HPDE6-E6E7 (cell line): ENCODE results near the gene HSPA12A.

ENCODE experiments used
- DNase-seq: peaks from one replicate; pipeline ENCODE4 v3.0.0; 2011; ENCODE audit warnings: missing footprints; ENCODE audit errors: extremely low spot score

HSPA12A gene

DNA sequence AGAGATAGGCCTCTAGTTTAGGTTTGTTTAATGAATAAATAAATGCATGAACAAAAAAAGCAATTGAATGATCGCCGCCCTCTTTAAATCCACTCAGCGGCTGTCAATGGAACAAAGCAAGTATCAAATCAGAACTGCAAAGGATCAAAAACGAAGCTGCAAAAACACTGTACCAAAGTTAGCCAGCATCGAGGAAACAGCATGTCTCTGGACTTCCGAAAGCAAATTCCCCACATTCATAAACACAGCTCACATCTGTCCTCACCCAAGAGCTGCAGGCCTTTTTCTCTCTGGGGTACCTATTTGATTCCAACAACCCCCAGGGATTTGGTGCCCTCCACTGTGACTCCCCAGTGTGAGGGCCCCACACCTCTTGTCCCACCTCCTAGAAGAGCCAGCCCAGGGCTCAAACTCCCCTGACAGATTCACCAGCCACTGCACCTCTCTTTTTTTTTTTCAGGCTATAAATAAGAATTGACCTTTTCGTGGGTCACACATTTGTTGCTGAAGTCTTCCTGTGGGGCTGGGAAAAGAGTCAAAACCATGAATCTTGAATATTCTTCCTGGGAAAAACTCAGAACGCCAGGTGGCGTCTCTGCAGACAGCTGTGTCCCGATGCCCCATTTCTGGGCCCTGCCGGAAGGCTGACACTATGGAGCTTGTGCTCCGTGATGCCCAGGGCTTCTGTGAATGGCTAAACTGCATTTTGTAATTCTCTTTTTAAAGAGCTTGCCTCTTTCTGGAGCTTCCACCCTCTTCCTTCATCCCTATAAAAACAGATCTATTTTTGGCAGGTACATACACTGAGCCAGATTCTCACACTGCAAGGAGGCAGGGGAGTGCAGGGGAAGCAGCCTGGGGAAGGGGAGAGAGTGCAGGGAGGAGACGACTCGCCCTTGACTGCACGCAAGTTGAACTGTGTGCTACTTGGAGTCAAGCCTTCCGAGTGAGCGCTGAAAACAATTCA lies 51.7 kb downstream of the HSPA12A start:
- no peak for DNase-seq

DNA sequence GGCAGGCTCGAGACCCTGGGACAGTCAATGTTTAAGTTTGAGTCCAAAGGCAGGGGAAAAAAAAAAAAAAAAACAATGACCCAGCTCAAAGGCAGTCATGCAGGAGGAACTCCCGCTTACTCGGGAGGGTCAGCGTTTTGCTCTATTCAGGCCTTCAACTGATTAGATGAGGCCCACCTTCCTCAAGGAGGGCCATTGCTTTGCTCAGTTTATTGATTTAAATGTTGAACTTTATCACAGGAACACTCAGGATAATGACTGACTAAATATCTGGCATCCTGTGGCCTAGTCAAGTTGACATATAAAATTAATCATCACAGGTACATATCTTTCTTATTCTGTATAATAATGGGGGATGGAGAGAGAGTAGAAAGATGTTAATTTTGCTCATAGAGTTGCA lies 52.6 kb downstream of the HSPA12A start:
- DNase-seq, result no peak

DNA sequence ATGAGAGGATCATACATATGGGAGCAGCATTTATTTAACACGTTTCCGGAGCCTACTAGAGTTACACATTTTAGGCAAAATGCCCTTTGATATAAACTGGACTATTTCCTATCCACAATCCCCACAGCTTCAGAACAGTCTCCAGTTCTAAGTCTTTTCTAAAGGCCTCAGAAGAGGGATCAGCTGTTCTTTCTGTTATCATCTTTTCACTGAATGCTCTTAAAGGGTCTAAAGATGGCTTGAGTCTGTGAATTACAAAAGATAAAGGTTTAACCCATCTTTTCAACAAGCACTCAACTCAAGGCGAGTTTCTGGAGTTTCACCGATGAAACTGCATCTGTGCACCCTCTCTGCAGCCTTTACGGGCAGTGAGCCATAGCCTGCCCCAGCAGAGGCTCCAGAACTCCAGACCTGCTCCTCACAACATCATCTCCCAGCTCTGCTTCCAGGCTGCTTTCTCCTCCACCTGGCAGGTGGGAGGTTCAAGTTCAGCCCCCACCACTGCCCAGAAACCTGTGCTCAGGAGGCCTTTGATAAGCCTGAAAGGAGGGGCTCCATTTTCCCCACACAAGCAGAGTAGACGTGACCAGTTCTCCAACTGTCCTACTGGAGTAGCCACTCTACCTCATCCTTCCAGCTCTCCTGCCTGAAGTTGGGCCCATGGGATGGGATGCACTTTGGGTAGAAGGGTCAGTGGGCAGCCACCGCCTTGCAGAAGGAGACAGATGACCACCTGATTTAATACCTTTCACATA lies 53.4 kb downstream of the HSPA12A start:
- no peak for DNase-seq

DNA sequence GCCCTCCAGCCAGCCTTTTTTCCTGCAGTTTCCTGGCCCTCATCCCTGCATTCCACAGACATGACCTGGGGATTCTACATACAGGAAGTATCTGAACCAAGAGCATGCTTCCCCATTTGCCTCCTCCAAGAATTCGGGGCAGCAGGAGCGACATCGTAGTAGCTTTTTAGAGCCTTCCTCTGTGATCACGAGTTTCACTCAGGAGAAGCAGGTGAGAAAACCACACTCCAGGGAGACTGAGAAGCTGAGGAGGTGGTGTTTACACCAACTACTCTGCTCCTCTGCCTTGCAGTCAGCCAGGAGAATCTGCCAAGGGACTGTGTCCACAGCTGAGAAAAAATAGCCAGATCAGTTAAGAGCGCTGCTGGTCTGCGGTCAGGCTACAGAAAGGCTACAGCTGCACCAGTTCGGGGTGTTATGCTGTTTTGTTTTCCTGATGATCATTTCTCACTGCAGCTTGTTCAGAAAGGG lies 54.1 kb downstream of the HSPA12A start:
- no peak for DNase-seq

DNA sequence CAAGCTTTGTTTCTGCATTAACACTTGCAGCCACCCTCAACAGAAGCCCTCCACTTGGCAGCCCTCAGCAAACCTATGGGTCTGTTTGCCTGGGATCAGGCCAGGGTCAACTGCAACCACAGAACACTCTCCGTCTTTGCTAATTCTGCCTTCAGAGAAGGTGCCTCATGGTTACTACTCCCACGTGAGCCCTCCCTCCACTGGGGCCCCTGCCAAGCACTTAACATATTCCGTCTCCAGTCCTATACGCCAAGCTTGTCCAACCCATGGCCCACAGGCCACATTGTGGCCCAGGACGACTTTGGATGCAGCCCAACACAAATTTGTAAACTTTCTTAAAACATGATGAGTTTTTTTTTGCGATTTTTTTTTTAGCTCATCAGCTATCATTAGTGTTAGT lies 54.7 kb downstream of the HSPA12A start:
- DNase-seq, result no peak

DNA sequence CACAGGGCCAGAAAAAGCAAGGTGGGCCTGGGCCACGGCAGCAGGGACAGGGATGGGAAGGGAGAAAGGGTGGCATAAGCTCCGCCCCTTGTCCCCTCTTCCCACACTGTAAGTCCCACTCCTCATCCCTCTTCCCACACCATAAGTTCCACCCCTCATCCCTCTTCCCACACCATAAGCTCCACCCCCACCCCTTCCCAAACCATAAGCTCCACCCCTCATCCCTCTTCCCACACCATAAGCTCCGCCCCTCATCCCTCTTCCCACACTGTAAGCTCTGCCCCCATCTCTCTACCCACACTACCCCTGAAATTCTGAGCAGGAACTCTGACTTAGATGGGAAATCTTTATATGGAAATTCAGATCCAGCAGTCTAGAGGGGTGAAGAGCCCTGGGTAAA lies 55.7 kb downstream of the HSPA12A start:
- DNase-seq, result no peak

DNA sequence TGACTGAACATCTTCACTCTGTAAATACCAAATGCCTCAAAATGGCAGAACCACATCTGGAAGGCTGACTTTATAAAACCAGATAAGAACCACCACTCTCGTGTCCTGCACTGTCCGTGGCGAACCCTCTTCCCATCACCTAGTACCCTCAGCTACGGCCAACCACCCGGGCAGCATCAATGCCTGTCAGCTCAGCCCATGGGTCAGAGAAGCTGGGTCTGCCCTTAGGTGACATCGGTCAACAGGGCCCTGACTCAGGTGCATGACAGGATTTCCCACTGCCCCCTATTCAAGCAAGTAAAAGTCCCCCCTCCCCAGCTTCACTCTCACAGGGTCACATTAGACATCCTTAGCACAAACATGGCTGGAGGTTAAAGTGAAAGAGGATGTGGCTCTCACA lies 56.6 kb downstream of the HSPA12A start:
- DNase-seq, result no peak

DNA sequence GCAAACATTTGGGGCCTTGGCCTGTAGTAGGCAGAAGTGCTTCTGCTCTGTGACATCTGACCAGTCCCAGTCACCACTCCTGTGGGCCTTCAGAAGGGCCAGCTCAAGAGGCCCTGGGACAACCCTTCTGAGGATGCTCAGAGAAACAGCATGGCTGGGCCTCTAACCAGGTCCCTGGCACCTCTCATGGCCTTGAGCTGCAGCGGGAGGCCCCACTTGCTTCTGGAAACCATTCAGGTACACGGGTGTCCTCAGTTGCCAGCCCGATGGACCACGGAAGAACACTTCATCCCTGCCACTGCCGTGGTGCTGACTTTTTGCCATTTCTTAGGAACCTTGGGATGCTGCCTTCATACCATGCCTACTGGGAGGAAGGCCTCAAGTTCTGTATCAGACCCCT lies 57.6 kb downstream of the HSPA12A start:
- no peak for DNase-seq

DNA sequence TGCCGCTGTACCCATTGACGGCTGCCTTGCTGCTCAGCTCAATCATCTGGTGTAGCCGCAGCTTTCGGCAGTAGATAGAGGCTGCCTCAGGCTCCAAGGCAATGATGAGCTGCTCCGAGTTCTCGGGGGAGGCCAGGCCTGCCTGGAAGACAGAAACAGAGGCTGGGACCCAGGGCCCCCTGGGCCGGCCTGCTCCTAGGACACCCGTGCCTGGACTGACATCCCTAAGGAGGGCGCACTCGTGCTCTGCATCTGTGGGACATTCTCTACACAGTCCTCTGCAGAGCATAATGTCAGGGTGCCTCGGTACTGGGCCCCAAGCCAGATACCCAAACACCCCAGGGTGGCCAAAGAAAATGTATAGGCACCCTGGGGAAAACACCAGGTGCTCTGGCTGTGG lies 58.5 kb downstream of the HSPA12A start:
- no peak for DNase-seq

DNA sequence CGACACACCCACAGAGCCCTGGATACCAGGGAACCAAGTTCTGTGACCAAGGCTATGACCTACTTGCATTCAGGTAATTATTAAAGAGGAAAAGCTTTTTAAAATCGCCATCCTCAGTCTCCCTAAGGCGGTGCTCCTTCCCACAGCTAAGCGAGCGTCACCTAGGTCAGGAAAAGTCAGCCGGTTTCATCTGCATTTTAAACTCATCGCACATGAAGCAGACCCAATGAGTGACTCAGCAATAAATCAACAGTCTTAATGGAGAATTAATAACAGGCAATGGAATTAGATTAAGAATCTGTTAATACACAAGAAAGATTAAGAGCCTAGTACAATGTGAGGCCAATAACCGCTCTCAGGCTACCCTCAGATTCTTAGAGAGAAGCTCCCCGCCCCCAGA lies 59.2 kb downstream of the HSPA12A start:
- DNase-seq, result no peak

DNA sequence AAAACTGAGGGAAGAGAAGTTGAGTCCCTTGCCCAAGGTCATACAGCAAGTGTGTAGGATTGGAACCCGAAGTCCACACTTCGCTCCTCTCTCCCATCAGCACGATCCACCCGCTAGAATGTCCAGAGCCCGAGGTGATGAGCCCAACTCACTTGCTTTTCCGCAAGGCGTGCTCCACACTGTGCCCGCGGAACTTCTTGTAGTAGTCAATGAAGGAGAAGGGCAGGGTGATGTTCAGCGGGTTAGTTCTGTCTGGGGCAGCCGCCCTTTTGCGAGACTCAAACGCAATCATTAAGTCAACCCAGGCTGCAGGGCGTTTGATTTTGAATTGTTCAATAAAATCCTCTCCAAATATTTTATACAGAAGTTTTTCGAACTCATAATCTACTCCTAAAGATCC lies 63.0 kb downstream of the HSPA12A start:
- DNase-seq, result no peak

DNA sequence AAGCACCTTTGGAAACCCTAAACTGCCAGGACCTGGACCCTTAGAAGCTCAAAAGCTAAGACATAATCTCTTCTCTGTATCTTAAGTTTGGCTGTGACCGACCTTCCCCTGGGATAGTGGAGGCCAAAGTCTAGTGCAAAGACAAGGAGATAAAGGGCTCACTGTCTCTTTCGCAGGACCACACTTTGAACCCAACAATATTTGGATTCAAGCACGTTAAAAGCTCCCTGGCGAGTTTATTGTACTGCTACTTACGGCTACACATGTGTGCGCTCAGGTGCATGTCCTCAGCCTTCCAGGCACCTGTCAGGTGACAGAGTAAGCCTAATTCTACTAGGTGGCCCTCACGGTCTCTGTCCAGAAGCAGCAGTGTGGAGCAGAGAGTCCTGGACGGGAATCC lies 65.7 kb downstream of the HSPA12A start:
- no peak for DNase-seq

DNA sequence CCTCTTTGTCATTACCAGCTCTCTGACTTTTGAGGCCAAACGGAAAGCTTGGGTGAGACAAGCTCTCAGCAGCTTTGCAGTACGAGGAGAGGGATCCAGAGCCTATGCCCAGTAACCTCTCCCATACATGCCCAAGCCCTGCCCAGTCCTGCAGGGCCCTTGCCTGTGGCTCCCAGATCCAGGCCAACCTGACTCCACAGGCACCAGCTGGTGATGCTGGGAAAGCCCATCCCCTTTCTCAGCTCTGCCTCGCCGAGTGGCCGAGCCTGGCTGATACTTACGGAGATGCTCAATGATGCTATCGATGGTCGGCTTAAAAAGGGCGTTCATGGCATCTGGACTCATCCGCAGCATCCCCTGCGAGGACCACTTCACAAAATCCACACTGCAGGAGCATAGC lies 66.2 kb downstream of the HSPA12A start:
- DNase-seq, result no peak

DNA sequence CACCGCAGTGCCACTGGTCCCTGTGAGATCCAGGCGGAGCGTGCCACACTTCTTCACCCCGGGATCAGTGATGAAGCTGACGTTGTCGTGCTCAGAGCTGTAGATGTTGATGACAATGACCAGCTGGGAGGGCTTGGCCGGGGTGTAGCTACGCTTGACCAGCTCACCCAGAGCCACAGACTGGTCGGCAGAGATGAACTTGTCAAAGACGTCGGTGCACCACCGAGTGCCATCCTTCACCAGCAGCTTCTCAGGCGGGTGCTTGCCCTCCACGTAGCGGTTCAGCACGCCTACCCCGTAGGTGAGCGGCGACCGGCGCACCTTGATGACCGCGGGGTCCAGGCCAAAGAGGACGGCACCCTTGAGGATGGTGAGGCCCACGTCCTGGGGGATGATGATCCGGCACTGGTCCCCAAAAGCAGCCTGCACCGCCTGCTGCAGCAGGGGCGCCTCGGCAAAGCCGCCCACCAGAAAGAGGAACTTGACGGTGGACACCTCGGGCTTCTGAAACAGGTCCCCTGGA lies 67.4 kb downstream of the HSPA12A start:
- no peak for DNase-seq

DNA sequence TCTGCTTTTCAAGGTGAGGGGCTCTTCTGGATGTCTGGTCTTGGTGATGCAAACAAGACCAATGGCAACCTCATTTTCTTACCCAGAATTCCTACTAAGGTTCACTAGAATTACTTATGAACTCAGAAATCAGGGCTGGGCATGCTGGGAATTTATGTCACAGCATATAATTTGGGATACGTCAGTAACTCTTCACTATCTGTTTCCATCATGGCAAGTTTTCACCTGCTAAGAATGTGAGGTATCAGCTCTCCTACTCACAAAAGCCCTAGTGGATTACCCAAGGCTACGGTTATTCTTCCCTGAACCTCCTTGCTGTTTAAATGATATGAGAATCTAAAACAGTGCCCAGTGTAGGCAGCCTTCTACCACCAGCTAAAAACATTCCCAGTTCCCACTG lies 68.5 kb downstream of the HSPA12A start:
- no peak for DNase-seq

DNA sequence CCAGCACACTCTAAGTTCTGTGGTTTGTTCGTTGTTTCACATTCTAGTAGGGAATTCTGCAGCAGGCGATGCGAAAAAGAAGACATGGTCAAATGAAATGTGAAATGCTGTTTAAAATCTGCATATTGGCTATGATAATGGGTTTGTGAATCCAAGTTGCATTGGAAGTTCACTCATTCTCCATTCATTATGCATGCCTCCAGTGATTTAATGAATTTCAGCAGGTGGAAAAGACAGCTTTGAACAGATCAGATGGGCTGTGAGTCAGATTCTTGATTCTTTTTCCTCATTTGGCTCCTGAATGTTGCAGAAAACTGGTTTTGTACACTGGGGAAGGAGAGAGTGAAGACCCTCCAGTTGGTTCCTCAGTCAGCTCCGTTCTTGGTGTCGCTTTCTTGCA lies 69.5 kb downstream of the HSPA12A start:
- no peak for DNase-seq

DNA sequence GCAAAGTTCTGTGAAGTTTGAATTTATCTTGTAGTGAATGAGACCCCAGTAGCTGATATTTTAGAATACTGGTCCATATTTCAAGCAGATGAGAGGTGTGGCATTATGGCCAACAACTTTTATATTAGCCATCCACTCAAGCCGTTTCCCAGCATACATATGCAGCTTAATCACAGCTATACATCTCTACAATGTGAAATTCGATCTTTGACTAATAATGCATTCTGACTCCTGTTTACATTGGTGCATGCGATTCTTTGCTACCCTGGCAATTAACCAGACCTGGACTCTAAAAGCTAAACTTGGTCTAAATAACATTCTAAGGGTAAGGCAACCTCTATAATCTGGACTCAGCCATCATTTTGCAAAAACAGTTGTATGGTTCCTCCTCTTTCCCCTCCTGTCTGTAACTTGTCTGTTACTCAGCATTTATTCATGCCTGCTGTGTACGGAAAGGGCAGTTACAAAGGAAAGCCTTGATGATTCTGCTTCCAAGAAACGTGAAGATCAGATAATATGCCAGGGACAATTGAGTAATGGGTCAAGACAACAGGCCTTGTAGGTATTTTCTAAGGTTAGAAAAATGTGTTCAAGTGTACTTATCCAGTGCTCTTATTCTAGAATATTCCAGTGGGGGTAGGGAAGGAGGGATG lies 71.0 kb downstream of the HSPA12A start:
- no peak for DNase-seq

DNA sequence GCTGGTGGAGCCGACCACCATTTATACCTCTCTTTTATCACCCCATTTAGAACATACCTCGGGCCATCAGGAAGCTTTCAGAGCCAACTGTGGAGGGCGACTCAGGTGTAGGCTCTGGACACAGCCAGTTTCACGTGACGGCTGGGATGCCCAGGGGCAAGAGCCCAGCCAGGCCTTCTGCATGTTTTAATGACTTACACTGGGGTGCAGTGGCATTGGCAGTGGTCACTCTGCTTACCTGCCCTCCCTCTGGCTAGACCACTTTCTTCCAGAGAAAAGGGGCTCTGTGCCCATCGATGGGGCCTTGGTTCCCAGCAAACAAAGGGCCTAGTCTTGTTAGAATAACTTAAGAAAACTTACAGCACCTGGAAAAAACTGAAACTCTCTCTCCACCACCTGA lies 71.7 kb downstream of the HSPA12A start:
- DNase-seq, result no peak

DNA sequence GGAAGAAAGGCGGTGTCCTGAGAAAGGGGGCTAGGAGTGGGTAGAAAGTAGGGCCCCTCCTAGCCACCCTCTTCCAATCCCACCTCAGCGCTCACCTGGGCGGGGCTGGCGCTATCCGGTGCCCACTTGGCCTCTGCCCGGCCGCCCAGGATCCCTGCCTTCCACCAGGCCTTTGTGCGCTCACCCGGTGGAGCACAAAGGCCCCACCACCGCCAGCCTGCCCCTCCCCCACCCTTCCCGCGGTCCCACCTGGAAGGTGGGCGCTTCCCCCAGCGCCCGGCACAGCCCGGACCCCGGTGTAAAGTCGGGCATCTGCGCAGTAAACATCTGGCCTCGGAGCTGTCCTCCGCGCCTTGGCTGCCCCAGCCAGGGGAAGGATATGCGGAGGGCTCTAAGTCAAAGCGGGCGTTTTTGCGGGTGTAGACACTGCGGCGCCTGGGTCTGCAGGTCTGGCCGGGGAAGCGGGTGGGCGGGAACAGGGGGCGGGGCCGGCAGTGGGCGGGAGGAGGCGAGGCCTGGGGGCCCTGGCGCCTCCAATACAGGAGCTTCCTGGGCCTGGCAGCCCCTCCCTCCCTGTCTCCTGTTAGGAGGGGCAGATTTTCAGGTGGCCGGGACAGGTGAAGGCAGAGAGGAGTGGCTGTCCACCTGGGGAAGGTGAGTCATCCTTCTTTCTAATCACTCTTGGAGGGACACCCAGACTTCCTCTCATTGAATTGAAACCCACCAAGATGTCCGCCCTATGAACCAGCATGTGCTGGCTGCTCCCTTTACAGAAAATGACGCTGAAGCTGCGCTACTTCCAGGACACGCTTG lies 72.3 kb downstream of the HSPA12A start:
- DNase-seq, result no peak

DNA sequence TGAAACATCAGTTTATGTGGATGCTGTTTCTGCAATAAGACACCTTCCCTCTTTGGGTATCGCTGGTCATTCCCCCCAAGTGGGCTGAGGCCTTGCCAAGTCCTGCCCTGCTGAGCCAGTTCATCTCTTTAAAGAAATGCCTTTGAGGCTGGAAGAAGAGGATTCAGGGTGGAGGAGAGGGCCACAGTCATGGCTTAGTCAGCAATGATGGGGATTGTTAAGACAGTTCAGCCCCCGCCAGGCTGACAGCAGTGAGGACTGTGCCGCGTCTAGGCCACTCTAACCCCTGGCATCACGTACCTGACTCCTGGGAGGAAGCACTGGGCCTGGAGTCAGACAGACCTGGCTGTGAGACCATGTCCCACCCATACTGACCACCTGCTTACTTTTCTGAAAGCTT lies 73.3 kb downstream of the HSPA12A start:
- DNase-seq, result no peak

DNA sequence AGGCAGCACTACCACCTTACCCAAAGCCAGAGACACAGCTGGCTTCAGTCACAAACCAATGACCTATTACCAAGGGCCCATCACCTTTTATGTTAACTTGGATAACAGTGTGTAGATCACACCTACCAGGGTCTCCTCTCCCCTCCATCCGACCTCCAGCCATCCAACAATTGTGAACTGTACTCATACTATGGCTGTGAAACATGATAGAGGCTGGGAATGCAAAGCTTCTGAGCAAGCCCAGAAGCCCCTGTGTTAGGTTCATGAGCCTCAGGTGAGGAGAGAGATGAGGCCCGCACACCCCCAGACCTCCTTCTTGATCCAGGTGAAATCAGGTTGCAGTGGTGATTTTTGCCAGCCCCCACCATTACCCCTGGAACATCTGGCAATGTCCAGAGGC lies 73.9 kb downstream of the HSPA12A start:
- no peak for DNase-seq
